GM12878 (cell line): ENCODE measurements around the gene TMEM235. TPM values are rescaled to one million over a fixed set of nuclear protein-coding genes. Genes with fewer than 3 reads are reported as not detected.

Experiments used
- ATAC-seq: fragments of 200-7000 bp; cut with Tn5 transposase; 3 replicates; pipeline ENCODE4 v1.9.1; 2020; ENCODE audit warnings: mild to moderate bottlenecking, moderate library complexity
- BruUV-seq: library from RNA; stranded (reverse); fragments of 400-500 nt; replicated peaks from 2 replicates; lab custom pipeline; 2021; lab: Mats Ljungman, UMichigan
- CTCF ChIA-PET: fragments of 300-600 bp; sonication (Branson Sonifier 250); formaldehyde crosslinking; extraction: SDS; loops from one replicate; lab custom pipeline; 2021; ENCODE audit warnings: inconsistent platforms; lab: Yijun Ruan, JAX
- POLR2A ChIA-PET: fragments of 350-600 bp; formaldehyde crosslinking; extraction: SDS; loops from one replicate; lab custom pipeline; 2021; ENCODE audit warnings: inconsistent platforms; lab: Charles Lee
- RAD21 ChIA-PET: fragments of 300-600 bp; sonication (Branson Sonifier 250); formaldehyde crosslinking; loops from one replicate; lab custom pipeline; 2023; ENCODE audit warnings: antibody characterized with exemption; ENCODE audit not compliant: unreplicated experiment; lab: Charles Lee
- SMC1A ChIA-PET: fragments of 300-600 bp; sonication (Branson Sonifier 250); formaldehyde crosslinking; loops from one replicate; lab custom pipeline; 2023; ENCODE audit not compliant: unreplicated experiment, uncharacterized antibody; lab: Charles Lee
- DNase-seq: peaks from one replicate; pipeline ENCODE4 v3.0.0-alpha.2; 2011; ENCODE audit warnings: low read depth, low spot score
- FAIRE-seq: peaks from 3 replicates; lab custom pipeline; 2011; peaks lifted over from hg19 to GRCh38; lab: Jason Lieb, UNC
- H2AFZ ChIP-seq: 2 replicates; pipeline ENCODE4 v1.6.0; 2011; ENCODE audit warnings: low read depth, low read length, control low read depth; ENCODE audit not compliant: control insufficient read depth
- H3K27ac ChIP-seq: 2 replicates; pipeline ENCODE4 v1.5.1; 2011; ENCODE audit warnings: control low read depth; ENCODE audit not compliant: control insufficient read depth, insufficient read depth
- H3K27me3 ChIP-seq, 2 experiments: replicated peaks in 1 of 2; 2 replicates each; pipeline versions ENCODE4 v1.6.0 to v1.6.1; 2011; ENCODE audit warnings: low read length in 1 of 2; ENCODE audit not compliant: control insufficient read depth in 2 of 2, insufficient read depth in 2 of 2
- H3K36me3 ChIP-seq, 2 experiments: 2 replicates each; pipeline ENCODE4 v1.5.1; 2011; ENCODE audit warnings: low read length in 1 of 2; ENCODE audit not compliant: control insufficient read depth in 2 of 2, insufficient read depth in 2 of 2
- H3K4me1 ChIP-seq: 2 replicates; pipeline ENCODE4 v1.6.1; 2011; ENCODE audit warnings: mild to moderate bottlenecking, low read length, moderate library complexity, mixed read lengths; ENCODE audit not compliant: control insufficient read depth, insufficient read depth
- H3K4me2 ChIP-seq: 2 replicates; pipeline ENCODE4 v1.6.0; 2011; ENCODE audit warnings: control low read depth; ENCODE audit not compliant: control insufficient read depth, insufficient read depth
- H3K4me3 ChIP-seq: fragments of 200-600 bp; sonication (generic); 2 replicates; pipeline ENCODE4 v1.5.1; 2016
- H3K79me2 ChIP-seq: 2 replicates; pipeline ENCODE4 v1.6.0; 2011; ENCODE audit warnings: low read length; ENCODE audit not compliant: control insufficient read depth, insufficient read depth
- H3K9ac ChIP-seq: 2 replicates; pipeline ENCODE4 v1.8.0; 2011; ENCODE audit warnings: low read length, control low read depth, mixed read lengths; ENCODE audit not compliant: control insufficient read depth, insufficient read depth
- H3K9me3 ChIP-seq: replicated peaks from 3 replicates; pipeline ENCODE4 v1.5.1; 2011; ENCODE audit warnings: mild to moderate bottlenecking, low read length; ENCODE audit not compliant: control insufficient read depth, insufficient read depth
- H4K20me1 ChIP-seq: 2 replicates; pipeline ENCODE4 v1.6.0; 2011; ENCODE audit not compliant: control insufficient read depth, insufficient read depth
- ATF7 ChIP-seq: fragments of 450-650 bp; IDR thresholded peaks from 2 replicates; pipeline ENCODE4 v1.6.1; 2016; ENCODE audit warnings: low read depth, mild to moderate bottlenecking
- BHLHE40 ChIP-seq, 2 experiments: fragments of 450-650 bp in 1 of 2; IDR thresholded peaks; 2 replicates each; pipeline ENCODE4 v1.6.1; 2011 to 2017; ENCODE audit warnings: low read depth in 2 of 2, borderline replicate concordance in 1 of 2, improper control_type of control experiment in 1 of 2, low read length in 1 of 2, mild to moderate bottlenecking in 1 of 2
- CBFB ChIP-seq: IDR thresholded peaks from 2 replicates; pipeline ENCODE4 v1.6.1; 2016; ENCODE audit warnings: antibody characterized with exemption, low read depth
- CHD2 ChIP-seq: IDR thresholded peaks from 2 replicates; pipeline ENCODE4 v1.6.1; 2011; ENCODE audit warnings: low read depth, low read length, improper control_type of control experiment, borderline replicate concordance
- DPF2 ChIP-seq: fragments of 450-650 bp; IDR thresholded peaks from 2 replicates; pipeline ENCODE4 v1.6.1; 2017; ENCODE audit warnings: mild to moderate bottlenecking
- EP300 ChIP-seq, 2 experiments: fragments of 150-350 bp in 1 of 2; IDR thresholded peaks; 2 replicates each; pipeline ENCODE4 v1.6.1; 2011 to 2012; ENCODE audit warnings: low read depth in 2 of 2, low read length in 2 of 2, borderline replicate concordance in 1 of 2, improper control_type of control experiment in 1 of 2, inconsistent platforms in 1 of 2; ENCODE audit not compliant: control insufficient read depth in 1 of 2
- GATAD2B ChIP-seq: fragments of 450-650 bp; conservative IDR thresholded peaks from 2 replicates; pipeline ENCODE4 v1.6.1; 2017; ENCODE audit warnings: low read depth, mild to moderate bottlenecking, moderate library complexity
- IKZF2 ChIP-seq, 2 experiments: fragments of 450-650 bp; IDR thresholded peaks; 2 replicates each; pipeline ENCODE4 v1.6.1; 2017; ENCODE audit warnings: mild to moderate bottlenecking in 2 of 2, moderate library complexity in 2 of 2
- LARP7 ChIP-seq: fragments of 450-650 bp; IDR thresholded peaks from 2 replicates; pipeline ENCODE4 v1.6.1; 2017; ENCODE audit warnings: mild to moderate bottlenecking
- MTA2 ChIP-seq: fragments of 450-650 bp; IDR thresholded peaks from 2 replicates; pipeline ENCODE4 v1.6.1; 2016; ENCODE audit warnings: low read depth, mild to moderate bottlenecking, moderate library complexity
- NBN ChIP-seq: fragments of 450-650 bp; IDR thresholded peaks from 2 replicates; pipeline ENCODE4 v1.6.1; 2016
- NR2F1 ChIP-seq: fragments of 450-650 bp; conservative IDR thresholded peaks from 2 replicates; pipeline ENCODE4 v1.6.1; 2017; ENCODE audit warnings: mild to moderate bottlenecking
- RELA ChIP-seq: fragments of 450-650 bp; IDR thresholded peaks from 2 replicates; pipeline ENCODE4 v1.8.0; 2014; ENCODE audit warnings: borderline replicate concordance; ENCODE audit not compliant: partially characterized antibody
- RUNX3 ChIP-seq: IDR thresholded peaks from 2 replicates; pipeline ENCODE4 v1.6.1; 2012; ENCODE audit warnings: low read length, inconsistent platforms
- SMARCA5 ChIP-seq: fragments of 450-650 bp; IDR thresholded peaks from 2 replicates; pipeline ENCODE4 v1.6.1; 2017; ENCODE audit warnings: mild to moderate bottlenecking
- SPI1 ChIP-seq: IDR thresholded peaks from 2 replicates; pipeline ENCODE4 v1.6.1; 2011; ENCODE audit warnings: low read depth, mild to moderate bottlenecking, low read length, moderate library complexity, borderline replicate concordance; ENCODE audit not compliant: insufficient read depth
- TCF12 ChIP-seq: IDR thresholded peaks from 2 replicates; pipeline ENCODE4 v1.6.1; 2011; ENCODE audit warnings: low read depth, mild to moderate bottlenecking, low read length
- TCF3 ChIP-seq: IDR thresholded peaks from 2 replicates; pipeline ENCODE4 v1.6.1; 2012; ENCODE audit warnings: low read depth, mild to moderate bottlenecking, low read length, borderline replicate concordance; ENCODE audit not compliant: insufficient read depth
- ZNF384 ChIP-seq: IDR thresholded peaks from 2 replicates; pipeline ENCODE4 v1.6.1; 2012; ENCODE audit warnings: low read depth, mild to moderate bottlenecking, low read length, improper control_type of control experiment, borderline replicate concordance
- WGBS: methylation state at CpG from one replicate; pipeline ENCODE4 v1.1.6; 2016; ENCODE audit warnings: low lambda C conversion rate; ENCODE audit not compliant: insufficient replicate concordance, insufficient coverage; ENCODE audit errors: missing lambda C conversion rate; 5-methylcytosine and 5-hydroxymethylcytosine counted together
- in situ Hi-C: fragments of 300-500 bp; cut with MboI; formaldehyde crosslinking; loops from 9 replicates; pipeline ENCODE4 v1.14.3; 2018; ENCODE audit warnings: mixed read lengths
- intact Hi-C: fragments of 100-400 bp; cut with micrococcal nuclease; formaldehyde crosslinking; loops from one replicate; pipeline ENCODE4 v1.14.2; 2022; ENCODE audit not compliant: unreplicated experiment
- polyA plus RNA-seq, 11 experiments: library from polyadenylated mRNA; depleted of rRNA in 4 of 11; unstranded in 6 of 11; stranded (reverse) in 5 of 11; fragments of >200 nt; fragmentation: Nextera tagmentation in 4 of 11; fragmentation: Illumina TruSeq in 1 of 11; extraction: Ambion mirVana in 4 of 11; extraction: Trizol in 1 of 11; gene quantifications; 1 replicate in 1 of 11; 2 replicates in 10 of 11; pipeline versions ENCODE4 v1.2.1 to v1.2.3, GENCODE V29; 2011 to 2016; ENCODE audit warnings: inconsistent platforms in 2 of 11, missing spikeins in 2 of 11, low read depth in 1 of 11
- total RNA-seq, 4 experiments: library from RNA; depleted of rRNA in 3 of 4; stranded (reverse); fragments of >200 nt in 3 of 4; fragmentation: Illumina TruSeq in 1 of 4; extraction: Trizol in 1 of 4; gene quantifications; 2 replicates each; pipeline versions ENCODE4 v1.2.1 to v1.2.3, GENCODE V29; 2013 to 2021
- TF ChIP-seq, protein P1 (sequence below): fragments of 450-650 bp; IDR thresholded peaks from 2 replicates; pipeline ENCODE4 v1.6.1; 2017; ENCODE audit warnings: mild to moderate bottlenecking, moderate library complexity

The TMEM235 gene
- total and polyA plus RNA-seq, 10 of the 15 experiments (the other 5 are each of a cell fraction or from before 2014, with no cell fraction given), result not detected

DNA sequence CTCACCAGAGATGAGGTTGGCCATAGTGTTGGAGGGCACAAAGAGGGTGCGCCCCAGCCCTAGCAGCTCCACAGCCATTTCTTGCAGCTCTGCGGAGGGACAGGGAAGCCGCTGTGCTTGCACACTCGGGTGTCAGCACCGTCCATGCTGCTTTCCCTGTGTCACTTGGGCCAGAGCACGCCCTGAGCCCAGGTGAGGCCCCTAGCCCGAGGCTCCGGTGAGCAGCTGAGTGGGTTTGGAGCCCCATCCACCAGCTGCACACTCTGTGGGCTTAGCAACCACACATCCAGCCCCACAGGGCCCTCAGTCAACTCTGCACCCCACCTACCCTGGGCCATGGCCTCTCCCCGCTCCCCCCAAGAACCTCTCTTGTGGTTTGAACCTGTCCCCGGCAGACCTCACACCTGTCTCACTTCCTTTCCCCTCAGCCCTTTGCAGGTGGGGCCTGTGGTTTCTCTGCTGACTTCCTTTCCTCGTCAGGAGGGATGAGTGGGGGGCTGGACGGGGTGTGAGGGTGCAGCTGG lies 20.7 kb downstream of the TMEM235 start:
- Histone ChIP-seq H3K27ac (no peak overlapping the region), H3K9ac (no peak overlapping the region), H3K36me3 (no peaks in the 10 kb centered on the region), H4K20me1 (no peaks in the 10 kb centered on the region), H2AFZ (no peak overlapping the region), H3K9me3 (no peaks in the 10 kb centered on the region), H3K79me2 (no peaks in the 10 kb centered on the region), H3K4me1 (peaks cover 32% of the 10 kb centered on the region), H3K4me3 (no peak overlapping the region), H3K27me3 (no peaks in the 10 kb centered on the region; a peak in 1 of 4 replicates), H3K4me2 (peak overlapping the region; percentile 65)
- intact Hi-C loops, result loop anchor here (5.0 kb wide), 1 partner anchor 65 kb away; the partner anchor contains the start of genes AFMID and TK1
- SMC1A ChIA-PET, result interaction anchor here (0.6 to 4.1 kb wide), 14 partner anchors 14 to 233 kb away, joined by 3 to 47 read pairs (median 4); partner anchors contain the start of gene BIRC5
- BruUV-seq, result no TSS peak
- peak; percentile 92 for FAIRE-seq
- TF ChIP-seq ZNF384 (no peak), ATF7 (peak; percentile 57; the same call in 1 of the 2 replicates), BHLHE40 (IDR thresholded peaks at IDR 0.05; ENCODE audit: borderline replicate concordance in 1 of 2, low read depth in 2 of 2, low read length in 1 of 2) (peak; percentile 64 to 69; a peak in 2 of 4 replicates), RELA (no peak), SMARCA5 (peak; percentile 31; the same call in 1 of the 2 replicates), RUNX3 (peak; percentile 94), GATAD2B (0 out of 2 replicates have a peak, but pooled peaks have one; percentile 36), IKZF2 (IDR thresholded peaks at IDR 0.05) (peak in 1 of 2 experiments; percentile 47; a peak in 3 of 4 replicates), LARP7 (0 out of 2 replicates have a peak, but pooled peaks have one; percentile 24), TCF12 (peak; percentile 81), NR2F1 (peak; percentile 76), EP300 (IDR thresholded peaks at IDR 0.05; ENCODE audit: borderline replicate concordance in 1 of 2, control insufficient read depth in 1 of 2, low read depth in 2 of 2, low read length in 2 of 2) (0 out of 4 replicates have a peak, but pooled peaks of 1 of the 2 experiments have one; percentile 37), DPF2 (peak; percentile 52; the same call in 1 of the 2 replicates), TCF3 (peak; percentile 80; the same call in 1 of the 2 replicates), NBN (0 out of 2 replicates have a peak, but pooled peaks have one; percentile 31), CHD2 (no peak), SPI1 (peak; percentile 74; the same call in 1 of the 2 replicates), MTA2 (peak; percentile 53; the same call in 1 of the 2 replicates), CBFB (peak; percentile 47; the same call in 1 of the 2 replicates)
- TF ChIP-seq, protein P1, sequence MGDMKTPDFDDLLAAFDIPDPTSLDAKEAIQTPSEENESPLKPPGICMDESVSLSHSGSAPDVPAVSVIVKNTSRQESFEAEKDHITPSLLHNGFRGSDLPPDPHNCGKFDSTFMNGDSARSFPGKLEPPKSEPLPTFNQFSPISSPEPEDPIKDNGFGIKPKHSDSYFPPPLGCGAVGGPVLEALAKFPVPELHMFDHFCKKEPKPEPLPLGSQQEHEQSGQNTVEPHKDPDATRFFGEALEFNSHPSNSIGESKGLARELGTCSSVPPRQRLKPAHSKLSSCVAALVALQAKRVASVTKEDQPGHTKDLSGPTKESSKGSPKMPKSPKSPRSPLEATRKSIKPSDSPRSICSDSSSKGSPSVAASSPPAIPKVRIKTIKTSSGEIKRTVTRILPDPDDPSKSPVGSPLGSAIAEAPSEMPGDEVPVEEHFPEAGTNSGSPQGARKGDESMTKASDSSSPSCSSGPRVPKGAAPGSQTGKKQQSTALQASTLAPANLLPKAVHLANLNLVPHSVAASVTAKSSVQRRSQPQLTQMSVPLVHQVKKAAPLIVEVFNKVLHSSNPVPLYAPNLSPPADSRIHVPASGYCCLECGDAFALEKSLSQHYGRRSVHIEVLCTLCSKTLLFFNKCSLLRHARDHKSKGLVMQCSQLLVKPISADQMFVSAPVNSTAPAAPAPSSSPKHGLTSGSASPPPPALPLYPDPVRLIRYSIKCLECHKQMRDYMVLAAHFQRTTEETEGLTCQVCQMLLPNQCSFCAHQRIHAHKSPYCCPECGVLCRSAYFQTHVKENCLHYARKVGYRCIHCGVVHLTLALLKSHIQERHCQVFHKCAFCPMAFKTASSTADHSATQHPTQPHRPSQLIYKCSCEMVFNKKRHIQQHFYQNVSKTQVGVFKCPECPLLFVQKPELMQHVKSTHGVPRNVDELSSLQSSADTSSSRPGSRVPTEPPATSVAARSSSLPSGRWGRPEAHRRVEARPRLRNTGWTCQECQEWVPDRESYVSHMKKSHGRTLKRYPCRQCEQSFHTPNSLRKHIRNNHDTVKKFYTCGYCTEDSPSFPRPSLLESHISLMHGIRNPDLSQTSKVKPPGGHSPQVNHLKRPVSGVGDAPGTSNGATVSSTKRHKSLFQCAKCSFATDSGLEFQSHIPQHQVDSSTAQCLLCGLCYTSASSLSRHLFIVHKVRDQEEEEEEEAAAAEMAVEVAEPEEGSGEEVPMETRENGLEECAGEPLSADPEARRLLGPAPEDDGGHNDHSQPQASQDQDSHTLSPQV, result no peak
- RAD21 ChIA-PET, result interaction anchor here (0.6 to 4.4 kb wide), 15 partner anchors 10 to 235 kb away, joined by 3 to 76 read pairs (median 6); no protein-coding TSS in a partner anchor
- no peak for DNase-seq
- in situ Hi-C loops, result no loop called here
- POLR2A ChIA-PET, result interaction anchor here (0.6 to 2.1 kb wide), 2 partner anchors 103 to 233 kb away, joined by 3 to 5 read pairs; no protein-coding TSS in a partner anchor
- WGBS, result 37% methylated on average over 12 of the region's 12 CpGs
- peak; percentile 39 for ATAC-seq
- CTCF ChIA-PET, result interaction anchor here (0.6 to 5.9 kb wide), 26 partner anchors 10 to 238 kb away, joined by 3 to 82 read pairs (median 4); partner anchors contain the start of genes BIRC5 and TK1
